HepG2 (cell line): ENCODE measurements around the gene BIRC7. TPM values are rescaled to one million over a fixed set of nuclear protein-coding genes. Genes with fewer than 3 reads are reported as not detected.

Experiments
- ADNP ChIP-seq: sonication (generic); formaldehyde crosslinking; IDR thresholded peaks from 2 replicates; pipeline ENCODE4 v1.4.0; 2020; ENCODE audit warnings: missing genetic modification reagents
- ARNT ChIP-seq: fragments of 450-650 bp; IDR thresholded peaks from 2 replicates; pipeline ENCODE4 v1.6.1; 2017
- CERS6 ChIP-seq: sonication (generic); formaldehyde crosslinking; IDR thresholded peaks from 2 replicates; pipeline ENCODE4 v1.5.0; 2020; ENCODE audit warnings: missing genetic modification reagents
- DBP ChIP-seq: sonication (generic); formaldehyde crosslinking; IDR thresholded peaks from 2 replicates; pipeline ENCODE4 v1.4.0; 2020; ENCODE audit warnings: missing genetic modification reagents; ENCODE audit errors: not compliant biosample characterization
- DMAP1 ChIP-seq: IDR thresholded peaks from 2 replicates; pipeline ENCODE4 v1.6.1; 2016
- GTF3A ChIP-seq: sonication (generic); formaldehyde crosslinking; conservative IDR thresholded peaks from 2 replicates; pipeline ENCODE4 v1.4.0; 2020; ENCODE audit warnings: mild to moderate bottlenecking, missing genetic modification reagents
- HDAC1 ChIP-seq: sonication (generic); formaldehyde crosslinking; IDR thresholded peaks from 2 replicates; pipeline ENCODE4 v1.5.1; 2020; ENCODE audit warnings: mild to moderate bottlenecking, missing genetic modification reagents
- HOXA9 ChIP-seq: sonication (generic); formaldehyde crosslinking; IDR thresholded peaks from 2 replicates; pipeline ENCODE4 v1.8.1; 2022; ENCODE audit warnings: missing genetic modification reagents, mild to moderate bottlenecking, moderate library complexity, borderline replicate concordance
- MXD4 ChIP-seq: IDR thresholded peaks from 2 replicates; pipeline ENCODE4 v1.6.1; 2016; ENCODE audit warnings: mild to moderate bottlenecking, missing biosample characterization, missing genetic modification reagents
- NPAS2 ChIP-seq: sonication (generic); formaldehyde crosslinking; IDR thresholded peaks from 2 replicates; pipeline ENCODE4 v1.8.0; 2022; ENCODE audit warnings: mild to moderate bottlenecking, missing genetic modification reagents, borderline replicate concordance
- NR3C1 ChIP-seq: sonication (generic); formaldehyde crosslinking; IDR thresholded peaks from 2 replicates; pipeline ENCODE4 v1.4.0; 2020; ENCODE audit warnings: missing genetic modification reagents
- RBM39 ChIP-seq: fragments of 200-400 bp; formaldehyde crosslinking; IDR thresholded peaks from one replicate; pipeline ENCODE4 v1.6.1; 2018; ENCODE audit warnings: antibody characterized with exemption, mild to moderate bottlenecking, low read depth, low read length; ENCODE audit not compliant: poor library complexity, severe bottlenecking
- REST ChIP-seq, 2 experiments: IDR thresholded peaks; 2 replicates each; pipeline ENCODE4 v1.6.1; 2011 to 2012; ENCODE audit warnings: low read length in 2 of 2, borderline replicate concordance in 1 of 2, low read depth in 1 of 2, mild to moderate bottlenecking in 1 of 2, moderate library complexity in 1 of 2
- SKIL ChIP-seq: sonication (generic); formaldehyde crosslinking; IDR thresholded peaks from 2 replicates; pipeline ENCODE4 v1.8.0; 2022; ENCODE audit warnings: missing genetic modification reagents, mild to moderate bottlenecking, moderate library complexity, borderline replicate concordance
- SMAD3 ChIP-seq: sonication (generic); formaldehyde crosslinking; IDR thresholded peaks from 2 replicates; pipeline ENCODE4 v1.4.0; 2020; ENCODE audit warnings: missing genetic modification reagents
- SNAI1 ChIP-seq: sonication (generic); formaldehyde crosslinking; IDR thresholded peaks from 2 replicates; pipeline ENCODE4 v1.5.0; 2020; ENCODE audit warnings: mild to moderate bottlenecking, missing genetic modification reagents, borderline replicate concordance
- ZFP1 ChIP-seq: IDR thresholded peaks from 2 replicates; pipeline ENCODE4 v1.6.1; 2016
- ZIK1 ChIP-seq: sonication (generic); formaldehyde crosslinking; IDR thresholded peaks from 2 replicates; pipeline ENCODE4 v1.5.0; 2020; ENCODE audit warnings: mild to moderate bottlenecking, low read depth, missing genetic modification reagents, borderline replicate concordance
- ZNF3 ChIP-seq: IDR thresholded peaks from 2 replicates; pipeline ENCODE4 v1.7.0; 2017; ENCODE audit warnings: inconsistent platforms
- ZNF562 ChIP-seq: sonication (generic); formaldehyde crosslinking; IDR thresholded peaks from 2 replicates; pipeline ENCODE4 v1.8.0; 2022; ENCODE audit warnings: missing genetic modification reagents, borderline replicate concordance
- ZNF616 ChIP-seq: sonication (generic); formaldehyde crosslinking; IDR thresholded peaks from 2 replicates; pipeline ENCODE4 v1.5.0; 2020; ENCODE audit warnings: low read depth, mild to moderate bottlenecking, missing genetic modification reagents
- ZNF644 ChIP-seq: IDR thresholded peaks from 2 replicates; pipeline ENCODE4 v1.6.1; 2016; ENCODE audit warnings: low read depth
- ZNF776 ChIP-seq: sonication (generic); formaldehyde crosslinking; IDR thresholded peaks from 2 replicates; pipeline ENCODE4 v1.4.0; 2020; ENCODE audit warnings: mild to moderate bottlenecking, missing genetic modification reagents
- ZNF790 ChIP-seq: sonication (generic); formaldehyde crosslinking; IDR thresholded peaks from 2 replicates; pipeline ENCODE4 v1.8.0; 2022; ENCODE audit warnings: missing genetic modification reagents, mild to moderate bottlenecking, borderline replicate concordance
- polyA plus RNA-seq, 8 experiments: library from polyadenylated mRNA; depleted of rRNA in 3 of 8; stranded (reverse) in 7 of 8; unstranded in 1 of 8; fragments of >200 nt; fragmentation: Illumina TruSeq in 4 of 8; extraction: Trizol in 4 of 8; gene quantifications; 2 replicates each; pipeline versions ENCODE4 v1.2.1 to v1.2.3, GENCODE V29; 2011 to 2016; ENCODE audit warnings: low read depth in 4 of 8, missing spikeins in 1 of 8, mixed read lengths in 1 of 8; ENCODE audit not compliant: insufficient read depth in 1 of 8
- total RNA-seq, 5 experiments: library from RNA; depleted of rRNA; stranded (reverse); fragments of >200 nt; fragmentation: Illumina TruSeq; extraction: Trizol; gene quantifications; 2 replicates each; pipeline ENCODE4 v1.2.3, GENCODE V29; 2016; ENCODE audit warnings: low read depth in 1 of 5

BIRC7 gene
- total and polyA plus RNA-seq, 2 of the 13 experiments (the other 11 are each of a cell fraction or from before 2014, with no cell fraction given), result 0.27 to 5.1 TPM

GRCh38 chr20:63254606-63255384 is 19.1 kb downstream of the BIRC7 start (continued):
- TF ChIP-seq ZNF562 (CRISPR knock-in tag) (no peak), NPAS2 (CRISPR knock-in tag) (no peak), HOXA9 (CRISPR knock-in tag) (no peak), NR3C1 (CRISPR knock-in tag) (no peak), ZNF790 (CRISPR knock-in tag) (no peak), HDAC1 (CRISPR knock-in tag) (no peak), DMAP1 (CRISPR knock-in tag) (no peak), CERS6 (CRISPR knock-in tag) (no peak), SMAD3 (CRISPR knock-in tag) (no peak), DBP (CRISPR knock-in tag) (no peak), SKIL (CRISPR knock-in tag) (no peak), RBM39 (no peak), MXD4 (CRISPR knock-in tag) (no peak), ZNF616 (CRISPR knock-in tag) (no peak), REST (IDR thresholded peaks at IDR 0.05; ENCODE audit: borderline replicate concordance in 1 of 2, low read depth in 1 of 2, low read length in 2 of 2) (no peak), ZIK1 (CRISPR knock-in tag) (no peak), ZNF3 (CRISPR knock-in tag) (no peak), ZNF644 (no peak), ADNP (CRISPR knock-in tag) (no peak), ZNF776 (CRISPR knock-in tag) (0 out of 2 replicates have a peak, but pooled peaks have one; percentile 39), ARNT (no peak), SNAI1 (CRISPR knock-in tag) (no peak), GTF3A (no peak), ZFP1 (no peak)
